Activated T-cell treated with anti-CD3 and anti-CD28 coated beads, Interleukin-2, amount 50 U/mL, for 72 hours (primary cell): ENCODE results near the gene LRRC4C. TPM values are rescaled to one million over a fixed set of nuclear protein-coding genes. Genes with fewer than 3 reads are reported as not detected.

Experiments used
- ATAC-seq, 2 donors: fragments of 150-1000 bp; cut with Tn5 transposase; replicated peaks in 1 of 2; 2 replicates each; pipeline ENCODE4 v1.10.0; 2021; ENCODE audit warnings: moderate library complexity in 2 of 2, mild to moderate bottlenecking in 1 of 2
- DNase-seq, 2 donors: peaks; one replicate each; pipeline ENCODE4 v3.0.0; 2021 to 2022; ENCODE audit warnings: mixed read lengths in 1 of 2
- H3K27ac Mint-ChIP-seq: one replicate; pipeline ENCODE4 v1.8.0; 2022; ENCODE audit warnings: mild to moderate bottlenecking, moderate library complexity, mixed read lengths
- H3K27me3 Mint-ChIP-seq: one replicate; pipeline ENCODE4 v1.8.0; 2022; ENCODE audit warnings: low read depth, mixed read lengths
- H3K36me3 Mint-ChIP-seq, 2 donors: one replicate each; pipeline ENCODE4 v1.8.0; 2022; ENCODE audit warnings: mixed read lengths in 2 of 2, mild to moderate bottlenecking in 1 of 2; ENCODE audit not compliant: insufficient read depth in 2 of 2
- H3K4me1 Mint-ChIP-seq: one replicate; pipeline ENCODE4 v1.8.0; 2022; ENCODE audit warnings: low read depth, mixed read lengths
- H3K4me3 Mint-ChIP-seq, 2 donors: one replicate each; pipeline ENCODE4 v1.8.0; 2022; ENCODE audit warnings: mild to moderate bottlenecking in 2 of 2, mixed read lengths in 2 of 2, moderate library complexity in 2 of 2
- H3K9me3 Mint-ChIP-seq, 2 donors: one replicate each; pipeline ENCODE4 v1.8.0; 2022; ENCODE audit warnings: mixed read lengths in 2 of 2
- total RNA-seq, 2 donors: library from RNA; stranded (reverse); gene quantifications; one replicate each; pipeline ENCODE4 v1.2.3, GENCODE V29; 2022

LRRC4C gene
- total RNA-seq, 2 donors from 2014 or later, result not detected

- H3K36me3 Mint-ChIP-seq, result peaks cover 0 to 3% of the 10 kb centered on the region in 2 donors
- no peaks in the 10 kb centered on the region for H3K27me3 Mint-ChIP-seq
- H3K4me3 Mint-ChIP-seq, result no peak overlapping the region
- DNase-seq, result no peak
- peaks cover 4 to 9% of the 10 kb centered on the region in 2 donors for H3K9me3 Mint-ChIP-seq
- no peaks in the 10 kb centered on the region for H3K4me1 Mint-ChIP-seq
- no peak overlapping the region for H3K27ac Mint-ChIP-seq
- ATAC-seq, result no peak
These were observed 1358.7 kb downstream of the LRRC4C start for GRCh38 chr11:40100781-40101180.

DNA sequence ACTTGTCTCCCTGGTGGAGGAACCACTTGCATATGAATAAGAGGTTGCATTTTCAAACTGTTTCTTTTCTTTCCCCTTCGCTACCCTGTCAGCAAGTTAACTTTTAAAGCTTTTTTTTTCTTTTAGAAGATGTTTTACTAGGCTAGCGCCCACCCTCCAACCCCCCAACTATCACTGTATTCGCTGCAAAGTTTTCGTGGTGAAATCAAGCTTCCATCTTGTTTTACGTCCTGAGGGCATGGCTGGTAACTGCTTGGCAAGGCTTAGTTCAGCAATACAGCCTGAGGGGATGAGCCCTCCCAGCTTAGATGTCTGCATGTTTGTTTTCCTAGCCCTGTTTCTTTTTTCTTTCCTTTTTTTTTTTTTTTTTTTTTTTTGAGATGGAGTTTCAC, 1359.3 kb downstream of the LRRC4C start:
- peaks cover 0 to 3% of the 10 kb centered on the region in 2 donors for H3K36me3 Mint-ChIP-seq
- no peaks in the 10 kb centered on the region for H3K4me1 Mint-ChIP-seq
- DNase-seq (no peak), ATAC-seq (no peak)
- no peak overlapping the region for H3K4me3 Mint-ChIP-seq
- peaks cover 1 to 5% of the 10 kb centered on the region in 2 donors for H3K9me3 Mint-ChIP-seq
- H3K27me3 Mint-ChIP-seq, result no peaks in the 10 kb centered on the region
- H3K27ac Mint-ChIP-seq, result no peak overlapping the region

GRCh38 chr11:40099426-40100161, 1359.9 kb downstream of the LRRC4C start:
- peaks cover 0 to 3% of the 10 kb centered on the region in 2 donors for H3K36me3 Mint-ChIP-seq
- no peak for ATAC-seq
- H3K4me3 Mint-ChIP-seq, result no peak overlapping the region
- H3K27me3 Mint-ChIP-seq, result no peaks in the 10 kb centered on the region
- no peaks in the 10 kb centered on the region for H3K4me1 Mint-ChIP-seq
- peaks cover 1 to 5% of the 10 kb centered on the region in 2 donors for H3K9me3 Mint-ChIP-seq
- no peak for DNase-seq
- H3K27ac Mint-ChIP-seq, result no peak overlapping the region

- Mint-ChIP-seq H3K4me1 (no peaks in the 10 kb centered on the region), H3K9me3 (peaks cover 0 to 3% of the 10 kb centered on the region in 2 donors), H3K27me3 (no peaks in the 10 kb centered on the region), H3K36me3 (no peaks in the 10 kb centered on the region), H3K4me3 (no peak overlapping the region), H3K27ac (no peak overlapping the region)
- no peak for DNase-seq
- no peak for ATAC-seq
These were observed 1364.0 kb downstream of the LRRC4C start for GRCh38 chr11:40095446-40095845.

DNA sequence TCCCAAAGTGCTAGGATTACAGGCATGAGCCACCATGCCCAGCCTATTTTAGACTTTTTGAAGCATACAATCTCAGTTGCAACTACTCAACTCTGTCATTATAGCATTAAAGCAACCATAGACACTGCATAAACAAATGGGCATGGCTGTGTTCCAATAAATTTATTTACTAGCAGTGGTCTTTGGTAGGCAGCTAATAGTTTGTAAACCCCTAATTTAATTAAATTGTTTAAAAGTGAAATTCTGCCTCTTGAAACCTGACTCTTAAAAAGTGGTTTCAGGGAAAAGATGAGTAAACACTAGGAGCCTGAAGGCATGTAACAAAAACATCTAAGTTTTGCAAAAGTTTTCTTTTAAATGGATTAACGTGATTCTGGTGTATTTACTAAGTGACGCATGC, 1364.5 kb downstream of the LRRC4C start:
- no peaks in the 10 kb centered on the region for H3K36me3 Mint-ChIP-seq
- H3K9me3 Mint-ChIP-seq, result peaks cover 0 to 3% of the 10 kb centered on the region in 2 donors
- ATAC-seq, result no peak
- no peak for DNase-seq
- H3K27me3 Mint-ChIP-seq, result no peaks in the 10 kb centered on the region
- no peaks in the 10 kb centered on the region for H3K4me1 Mint-ChIP-seq
- no peak overlapping the region for H3K27ac Mint-ChIP-seq
- no peak overlapping the region for H3K4me3 Mint-ChIP-seq

DNA sequence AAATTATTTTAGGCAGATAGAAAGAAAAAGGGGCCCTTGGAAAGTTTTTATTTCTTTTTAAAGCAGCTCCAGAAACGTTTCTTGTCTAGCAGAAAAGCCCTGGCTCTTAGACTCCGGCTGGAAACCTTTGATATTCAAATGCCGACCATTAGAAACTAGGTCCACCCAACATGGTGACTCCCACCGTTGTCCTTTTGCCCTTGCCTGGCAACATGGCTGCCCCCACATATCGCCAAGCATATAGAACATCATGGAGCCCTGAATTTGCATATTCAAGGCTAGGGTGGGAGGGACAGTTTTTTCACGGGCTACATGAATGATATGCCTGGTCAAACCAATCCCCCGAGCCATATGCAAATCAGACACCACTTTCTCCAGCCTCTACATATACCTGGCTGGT, 1379.0 kb downstream of the LRRC4C start:
- no peaks in the 10 kb centered on the region for H3K27me3 Mint-ChIP-seq
- no peaks in the 10 kb centered on the region for H3K4me1 Mint-ChIP-seq
- DNase-seq, result no peak
- peaks cover 14 to 19% of the 10 kb centered on the region in 2 donors for H3K9me3 Mint-ChIP-seq
- peaks cover 0 to 2% of the 10 kb centered on the region in 2 donors for H3K36me3 Mint-ChIP-seq
- no peak for ATAC-seq
- H3K27ac Mint-ChIP-seq, result no peak overlapping the region
- no peak overlapping the region for H3K4me3 Mint-ChIP-seq
